PFSK-1 (cell line): ENCODE measurements around the gene NEDD4L.

Experiments
- POLR2AphosphoS5 ChIP-seq: IDR thresholded peaks from 2 replicates; pipeline ENCODE4 v1.6.1; 2012; ENCODE audit warnings: low read depth, mild to moderate bottlenecking, control low read depth, low read length, moderate library complexity
- TAF1 ChIP-seq: IDR thresholded peaks from 2 replicates; pipeline ENCODE4 v1.6.1; 2012; ENCODE audit warnings: low read length, control low read depth, borderline replicate concordance; ENCODE audit not compliant: insufficient read depth
- TF ChIP-seq, protein P1 (sequence below), 2 experiments: IDR thresholded peaks; 2 replicates each; pipeline versions ENCODE4 v1.6.1 to v1.8.0; 2011 to 2012; ENCODE audit warnings: low read depth in 2 of 2, low read length in 2 of 2, control low read depth in 1 of 2, inconsistent platforms in 1 of 2, mild to moderate bottlenecking in 1 of 2, moderate library complexity in 1 of 2; ENCODE audit not compliant: insufficient read depth in 1 of 2

DNA sequence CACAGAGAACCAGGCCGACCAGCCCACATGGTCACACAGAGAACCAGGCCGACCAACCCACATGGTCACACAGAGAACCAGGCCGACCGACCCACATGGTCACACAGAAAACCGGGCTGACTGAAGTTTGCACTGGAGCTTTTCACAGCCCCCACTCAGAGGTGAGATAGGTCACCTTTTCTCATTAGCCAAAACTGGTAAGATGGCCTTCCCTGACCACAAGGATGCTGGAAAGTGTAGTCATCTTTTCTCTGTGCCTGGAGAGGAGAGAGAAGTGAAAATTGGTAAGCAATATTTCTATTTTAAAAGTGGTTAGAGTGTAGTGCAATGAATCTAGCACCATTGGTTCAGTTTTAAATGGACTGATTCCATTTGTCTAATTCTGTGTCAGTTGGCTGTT lies 247.1 kb downstream of the NEDD4L start:
- TF ChIP-seq, protein P1, sequence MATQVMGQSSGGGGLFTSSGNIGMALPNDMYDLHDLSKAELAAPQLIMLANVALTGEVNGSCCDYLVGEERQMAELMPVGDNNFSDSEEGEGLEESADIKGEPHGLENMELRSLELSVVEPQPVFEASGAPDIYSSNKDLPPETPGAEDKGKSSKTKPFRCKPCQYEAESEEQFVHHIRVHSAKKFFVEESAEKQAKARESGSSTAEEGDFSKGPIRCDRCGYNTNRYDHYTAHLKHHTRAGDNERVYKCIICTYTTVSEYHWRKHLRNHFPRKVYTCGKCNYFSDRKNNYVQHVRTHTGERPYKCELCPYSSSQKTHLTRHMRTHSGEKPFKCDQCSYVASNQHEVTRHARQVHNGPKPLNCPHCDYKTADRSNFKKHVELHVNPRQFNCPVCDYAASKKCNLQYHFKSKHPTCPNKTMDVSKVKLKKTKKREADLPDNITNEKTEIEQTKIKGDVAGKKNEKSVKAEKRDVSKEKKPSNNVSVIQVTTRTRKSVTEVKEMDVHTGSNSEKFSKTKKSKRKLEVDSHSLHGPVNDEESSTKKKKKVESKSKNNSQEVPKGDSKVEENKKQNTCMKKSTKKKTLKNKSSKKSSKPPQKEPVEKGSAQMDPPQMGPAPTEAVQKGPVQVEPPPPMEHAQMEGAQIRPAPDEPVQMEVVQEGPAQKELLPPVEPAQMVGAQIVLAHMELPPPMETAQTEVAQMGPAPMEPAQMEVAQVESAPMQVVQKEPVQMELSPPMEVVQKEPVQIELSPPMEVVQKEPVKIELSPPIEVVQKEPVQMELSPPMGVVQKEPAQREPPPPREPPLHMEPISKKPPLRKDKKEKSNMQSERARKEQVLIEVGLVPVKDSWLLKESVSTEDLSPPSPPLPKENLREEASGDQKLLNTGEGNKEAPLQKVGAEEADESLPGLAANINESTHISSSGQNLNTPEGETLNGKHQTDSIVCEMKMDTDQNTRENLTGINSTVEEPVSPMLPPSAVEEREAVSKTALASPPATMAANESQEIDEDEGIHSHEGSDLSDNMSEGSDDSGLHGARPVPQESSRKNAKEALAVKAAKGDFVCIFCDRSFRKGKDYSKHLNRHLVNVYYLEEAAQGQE (IDR thresholded peaks at IDR 0.05; ENCODE audit: insufficient read depth in 1 of 2, low read depth in 2 of 2, low read length in 2 of 2), result no peak
- no peak for TF ChIP-seq TAF1
- no peak for TF ChIP-seq POLR2AphosphoS5
